HEK293 (cell line): ENCODE measurements around the gene HDAC11.

ENCODE experiments used
- CTCF ChIA-PET: fragments of 350-600 bp; formaldehyde crosslinking; extraction: SDS; loops from one replicate; lab custom pipeline; 2021; ENCODE audit warnings: antibody characterized with exemption; lab: Yijun Ruan, JAX
- POLR2A ChIA-PET: fragments of 300-600 bp; formaldehyde crosslinking; extraction: SDS; loops from one replicate; lab custom pipeline; 2020; ENCODE audit warnings: antibody characterized with exemption, inconsistent platforms; lab: Yijun Ruan, JAX
- H3K27ac ChIP-seq: fragments of 200-500 bp; sonication (Bioruptor generic); 2 replicates; pipeline ENCODE4 v1.5.1; 2014; ENCODE audit warnings: low read depth, low read length, control low read depth, inconsistent platforms; ENCODE audit errors: extremely low read depth
- H3K36me3 ChIP-seq, 2 experiments: fragments of 200-500 bp in 1 of 2; sonication (Bioruptor generic) in 1 of 2; 1 replicate in 1 of 2; 2 replicates in 1 of 2; pipeline ENCODE4 v1.5.1; 2014 to 2017; ENCODE audit warnings: inconsistent platforms in 2 of 2, low read length in 2 of 2; ENCODE audit not compliant: control insufficient read depth in 2 of 2, insufficient read depth in 1 of 2
- H3K4me1 ChIP-seq: fragments of 200-500 bp; sonication (Bioruptor generic); 2 replicates; pipeline ENCODE4 v1.5.1; 2014; ENCODE audit warnings: mild to moderate bottlenecking, low read length, inconsistent platforms; ENCODE audit not compliant: control insufficient read depth, insufficient read depth
- H3K4me3 ChIP-seq: 2 replicates; pipeline ENCODE4 v1.5.1; 2011; ENCODE audit warnings: low read depth, mild to moderate bottlenecking, control low read depth, low read length, moderate library complexity
- H3K9me3 ChIP-seq: fragments of 200-500 bp; sonication (Bioruptor generic); 2 replicates; pipeline ENCODE4 v1.5.1; 2014; ENCODE audit warnings: low read depth, low read length, inconsistent platforms; ENCODE audit not compliant: control insufficient read depth, insufficient read depth
- KLF8 ChIP-seq: fragments of 450-650 bp; formaldehyde crosslinking; IDR thresholded peaks from 2 replicates; pipeline ENCODE4 v1.5.1; 2016; ENCODE audit warnings: missing biosample characterization, missing genetic modification characterization
- PBX3 ChIP-seq: sonication (generic); formaldehyde crosslinking; IDR thresholded peaks from 2 replicates; pipeline ENCODE4 v1.8.1; 2022; ENCODE audit warnings: mild to moderate bottlenecking, moderate library complexity, missing genetic modification reagents
- PRDM10 ChIP-seq: fragments of 450-650 bp; formaldehyde crosslinking; IDR thresholded peaks from 2 replicates; pipeline ENCODE4 v1.5.1; 2016; ENCODE audit warnings: missing biosample characterization, missing genetic modification characterization
- ZBTB20 ChIP-seq: fragments of 450-650 bp; formaldehyde crosslinking; IDR thresholded peaks from 2 replicates; pipeline ENCODE4 v1.5.1; 2016; ENCODE audit warnings: missing biosample characterization, missing genetic modification characterization
- ZEB2 ChIP-seq: fragments of 450-650 bp; formaldehyde crosslinking; IDR thresholded peaks from 2 replicates; pipeline ENCODE4 v1.5.1; 2016; ENCODE audit warnings: missing biosample characterization, missing genetic modification characterization
- ZNF155 ChIP-seq: fragments of 450-650 bp; formaldehyde crosslinking; IDR thresholded peaks from 2 replicates; pipeline ENCODE4 v1.5.1; 2016; ENCODE audit warnings: missing biosample characterization, missing genetic modification characterization
- ZNF239 ChIP-seq: fragments of 450-650 bp; formaldehyde crosslinking; IDR thresholded peaks from 2 replicates; pipeline ENCODE4 v1.5.1; 2016; ENCODE audit warnings: missing biosample characterization, missing genetic modification characterization
- ZNF248 ChIP-seq: fragments of 450-650 bp; formaldehyde crosslinking; IDR thresholded peaks from 2 replicates; pipeline ENCODE4 v1.5.1; 2017; ENCODE audit warnings: missing biosample characterization, missing genetic modification characterization
- ZNF26 ChIP-seq: fragments of 450-650 bp; formaldehyde crosslinking; IDR thresholded peaks from 2 replicates; pipeline ENCODE4 v1.5.1; 2016; ENCODE audit warnings: missing biosample characterization, missing genetic modification characterization
- ZNF266 ChIP-seq: fragments of 450-650 bp; formaldehyde crosslinking; IDR thresholded peaks from 2 replicates; pipeline ENCODE4 v1.5.1; 2016; ENCODE audit warnings: missing biosample characterization, missing genetic modification characterization, low read depth
- ZNF335 ChIP-seq: fragments of 450-650 bp; formaldehyde crosslinking; conservative IDR thresholded peaks from 2 replicates; pipeline ENCODE4 v1.5.1; 2016; ENCODE audit warnings: missing biosample characterization, missing genetic modification characterization
- ZNF391 ChIP-seq: fragments of 450-650 bp; formaldehyde crosslinking; IDR thresholded peaks from 2 replicates; pipeline ENCODE4 v1.5.1; 2016; ENCODE audit warnings: low read depth, missing biosample characterization, missing genetic modification characterization, borderline replicate concordance
- ZNF416 ChIP-seq: fragments of 450-650 bp; formaldehyde crosslinking; IDR thresholded peaks from 2 replicates; pipeline ENCODE4 v1.5.1; 2016; ENCODE audit warnings: missing biosample characterization, missing genetic modification characterization
- ZNF518A ChIP-seq: fragments of 450-650 bp; formaldehyde crosslinking; conservative IDR thresholded peaks from 2 replicates; pipeline ENCODE4 v1.5.1; 2016; ENCODE audit warnings: low read depth, missing biosample characterization, missing genetic modification characterization
- ZNF571 ChIP-seq: fragments of 450-650 bp; formaldehyde crosslinking; IDR thresholded peaks from 2 replicates; pipeline ENCODE4 v1.5.0; 2017; ENCODE audit warnings: missing biosample characterization, missing genetic modification characterization
- ZNF654 ChIP-seq: fragments of 450-650 bp; formaldehyde crosslinking; IDR thresholded peaks from 2 replicates; pipeline ENCODE4 v1.5.1; 2016; ENCODE audit warnings: low read depth, missing biosample characterization, missing genetic modification characterization
- ZNF791 ChIP-seq: fragments of 450-650 bp; formaldehyde crosslinking; IDR thresholded peaks from 2 replicates; pipeline ENCODE4 v1.5.1; 2016; ENCODE audit warnings: missing biosample characterization, missing genetic modification characterization
- ZNF830 ChIP-seq: fragments of 450-650 bp; IDR thresholded peaks from 2 replicates; pipeline ENCODE4 v1.5.0; 2018; ENCODE audit warnings: missing biosample characterization, missing genetic modification characterization, low read depth, mild to moderate bottlenecking, moderate library complexity

HDAC11 gene

GRCh38 chr3:13522236-13522635 lies 42.1 kb downstream of the HDAC11 start:
- Histone ChIP-seq H3K9me3 (no peaks in the 10 kb centered on the region), H3K27ac (no peak overlapping the region), H3K4me1 (no peaks in the 10 kb centered on the region), H3K36me3 (no peaks in the 10 kb centered on the region), H3K4me3 (no peak overlapping the region)
- no peak for TF ChIP-seq ZNF239 (tag by site-specific recombination)
- TF ChIP-seq PBX3 (CRISPR knock-in tag): no peak
- TF ChIP-seq ZBTB20 (tag by site-specific recombination): no peak
- TF ChIP-seq ZNF335: no peak
- TF ChIP-seq ZNF830: no peak
- CTCF ChIA-PET: interaction anchor here (0.6 to 0.7 kb wide), 2 partner anchors 22 to 126 kb away, joined by 3 read pairs; no protein-coding TSS in a partner anchor
- POLR2A ChIA-PET: no interaction called here

- Histone ChIP-seq H3K4me3 (no peak overlapping the region), H3K27ac (no peak overlapping the region), H3K36me3 (no peaks in the 10 kb centered on the region), H3K4me1 (no peaks in the 10 kb centered on the region), H3K9me3 (no peaks in the 10 kb centered on the region)
- ChIA-PET POLR2A (interaction anchor here (0.8 kb wide), 1 partner anchor 128 kb away, joined by 3 read pairs; no protein-coding TSS in a partner anchor), CTCF (interaction anchor here (1.0 to 1.3 kb wide), 4 partner anchors 14 to 356 kb away, joined by 3 to 5 read pairs (median 4); no protein-coding TSS in a partner anchor)
- TF ChIP-seq ZNF654 (tag by site-specific recombination): no peak
- TF ChIP-seq PRDM10: peak; percentile 32; the same call in 1 of the 2 replicates
- no peak for TF ChIP-seq ZEB2 (tag by site-specific recombination)
Measured at GRCh38 chr3:13524979-13525669, 45.0 kb downstream of the HDAC11 start.

- Histone ChIP-seq H3K4me1 (no peaks in the 10 kb centered on the region), H3K9me3 (no peaks in the 10 kb centered on the region), H3K27ac (no peak overlapping the region), H3K4me3 (no peak overlapping the region), H3K36me3 (no peaks in the 10 kb centered on the region)
- ChIA-PET POLR2A (interaction anchor here (0.8 kb wide), 1 partner anchor 127 kb away, joined by 3 read pairs; no protein-coding TSS in a partner anchor), CTCF (interaction anchor here (0.7 to 1.3 kb wide), 6 partner anchors 13 to 355 kb away, joined by 3 to 5 read pairs (median 4); no protein-coding TSS in a partner anchor)
- TF ChIP-seq ZNF248 (no peak), ZNF155 (tag by site-specific recombination) (no peak), ZNF518A (tag by site-specific recombination) (0 out of 2 replicates have a peak, but pooled peaks have one; percentile 16), ZNF791 (tag by site-specific recombination) (no peak), ZNF571 (tag by site-specific recombination) (no peak), ZNF391 (no peak), ZNF26 (tag by site-specific recombination) (no peak), ZNF416 (tag by site-specific recombination) (no peak), KLF8 (tag by site-specific recombination) (no peak), ZNF266 (tag by site-specific recombination) (no peak)
Measured at GRCh38 chr3:13525827-13526625, 45.9 kb downstream of the HDAC11 start.
